GM12801 (cell line): ENCODE measurements around the gene ECSIT.

Experiments
- CTCF ChIP-seq: IDR thresholded peaks from one replicate; pipeline ENCODE4 v1.5.1; 2011; ENCODE audit warnings: control low read depth; ENCODE audit not compliant: insufficient read length; ENCODE audit errors: extremely low read depth

ECSIT gene

GRCh38 chr19:11560404-11561051 is 31.6 kb upstream of the ECSIT start:
- no peak for TF ChIP-seq CTCF

GRCh38 chr19:11558881-11559828 is 30.2 kb upstream of the ECSIT start, which contains the start of gene ELOF1:
Gene ELOF1 (minus strand): TSS chr19:11559230. CDS start chr19:11554347, 4,883 bp downstream.
- no peak for TF ChIP-seq CTCF

- no peak for TF ChIP-seq CTCF
These were observed 27.9 kb upstream of the ECSIT start for GRCh38 chr19:11556634-11557420.

- no peak for TF ChIP-seq CTCF
These were observed 26.3 kb upstream of the ECSIT start for GRCh38 chr19:11555246-11555645.

GRCh38 chr19:11554160-11554559 is 25.2 kb upstream of the ECSIT start:
- TF ChIP-seq CTCF: no peak

- TF ChIP-seq CTCF: no peak
These were observed 23.9 kb upstream of the ECSIT start for GRCh38 chr19:11552666-11553372.
